WTC11 (cell line): ENCODE measurements around the gene SLC5A8. TPM values are rescaled to one million over a fixed set of nuclear protein-coding genes. Genes with fewer than 3 reads are reported as not detected.

Source experiments
- ATAC-seq: fragments of 200-7000 bp; cut with Tn5 transposase; 2 replicates; pipeline ENCODE4 v1.10.0; 2021; ENCODE audit warnings: mild to moderate bottlenecking, moderate library complexity
- CTCF ChIA-PET: fragments of 300-600 bp; sonication (Branson Sonifier 250); formaldehyde crosslinking; loops from one replicate; lab custom pipeline; 2021; ENCODE audit warnings: antibody characterized with exemption; lab: Charles Lee
- POLR2A ChIA-PET: fragments of 350-600 bp; sonication (Branson Sonifier 250); formaldehyde crosslinking; loops from one replicate; lab custom pipeline; 2021; ENCODE audit warnings: antibody characterized with exemption; lab: Charles Lee
- DNase-seq: peaks from one replicate; pipeline ENCODE4 v3.0.0; 2021; ENCODE audit warnings: low spot score
- H3K27ac Mint-ChIP-seq: 2 replicates; pipeline ENCODE4 v1.8.0; 2021; ENCODE audit warnings: mixed read lengths
- H3K27me3 Mint-ChIP-seq: 2 replicates; pipeline ENCODE4 v1.8.0; 2021; ENCODE audit warnings: low read depth, mild to moderate bottlenecking, moderate library complexity, mixed read lengths
- H3K36me3 Mint-ChIP-seq: 2 replicates; pipeline ENCODE4 v1.8.0; 2021; ENCODE audit warnings: mixed read lengths
- H3K4me1 Mint-ChIP-seq: 2 replicates; pipeline ENCODE4 v1.8.0; 2022; ENCODE audit warnings: mixed read lengths
- H3K4me3 Mint-ChIP-seq: 2 replicates; pipeline ENCODE4 v1.8.0; 2021; ENCODE audit warnings: mild to moderate bottlenecking, moderate library complexity, mixed read lengths
- H3K9me3 Mint-ChIP-seq: 2 replicates; pipeline ENCODE4 v1.8.0; 2021; ENCODE audit warnings: mixed read lengths
- ATF1 ChIP-seq: sonication (generic); formaldehyde crosslinking; IDR thresholded peaks from 2 replicates; pipeline ENCODE4 v1.8.1; 2023; ENCODE audit warnings: mild to moderate bottlenecking, moderate library complexity, missing genetic modification reagents
- CDX4 ChIP-seq: fragments of 250-450 bp; sonication (Bioruptor Pico); IDR thresholded peaks from 2 replicates; pipeline ENCODE4 v1.9.0; 2021; ENCODE audit warnings: moderate library complexity, mild to moderate bottlenecking, inconsistent platforms, borderline replicate concordance
- E2F5 ChIP-seq: sonication (generic); formaldehyde crosslinking; IDR thresholded peaks from 2 replicates; pipeline ENCODE4 v1.8.1; 2022; ENCODE audit warnings: mild to moderate bottlenecking, moderate library complexity, missing genetic modification reagents
- ELF4 ChIP-seq: sonication (generic); formaldehyde crosslinking; IDR thresholded peaks from 2 replicates; pipeline ENCODE4 v1.8.1; 2022; ENCODE audit warnings: low read depth, mild to moderate bottlenecking, moderate library complexity, missing genetic modification reagents
- ERG ChIP-seq: fragments of 250-450 bp; sonication (Bioruptor Pico); IDR thresholded peaks from 2 replicates; pipeline ENCODE4 v1.8.0; 2021; ENCODE audit warnings: mild to moderate bottlenecking
- FOXK1 ChIP-seq: sonication (generic); formaldehyde crosslinking; IDR thresholded peaks from 2 replicates; pipeline ENCODE4 v1.8.0; 2022; ENCODE audit warnings: mild to moderate bottlenecking, moderate library complexity, missing genetic modification reagents
- GABPB1 ChIP-seq: sonication (generic); formaldehyde crosslinking; IDR thresholded peaks from 2 replicates; pipeline ENCODE4 v1.8.1; 2023; ENCODE audit warnings: mild to moderate bottlenecking, missing genetic modification reagents
- HMGXB4 ChIP-seq: sonication (generic); formaldehyde crosslinking; IDR thresholded peaks from 2 replicates; pipeline ENCODE4 v1.8.1; 2023; ENCODE audit warnings: mild to moderate bottlenecking, moderate library complexity, missing genetic modification reagents
- JAZF1 ChIP-seq: fragments of 250-450 bp; sonication (Bioruptor Pico); IDR thresholded peaks from 2 replicates; pipeline ENCODE4 v1.9.0; 2021; ENCODE audit warnings: moderate library complexity, mild to moderate bottlenecking, inconsistent platforms
- MAX ChIP-seq: sonication (generic); formaldehyde crosslinking; IDR thresholded peaks from 2 replicates; pipeline ENCODE4 v1.8.0; 2022; ENCODE audit warnings: mild to moderate bottlenecking, missing genetic modification reagents
- MYBL2 ChIP-seq: sonication (generic); formaldehyde crosslinking; IDR thresholded peaks from 2 replicates; pipeline ENCODE4 v1.8.1; 2023; ENCODE audit warnings: mild to moderate bottlenecking, moderate library complexity, missing genetic modification reagents
- NR1H2 ChIP-seq: sonication (generic); formaldehyde crosslinking; IDR thresholded peaks from 2 replicates; pipeline ENCODE4 v1.9.0; 2021; ENCODE audit warnings: mild to moderate bottlenecking, moderate library complexity, missing genetic modification reagents
- SP1 ChIP-seq: sonication (generic); formaldehyde crosslinking; conservative IDR thresholded peaks from 2 replicates; pipeline ENCODE4 v1.8.1; 2022; ENCODE audit warnings: missing genetic modification reagents
- USF2 ChIP-seq: sonication (generic); formaldehyde crosslinking; IDR thresholded peaks from 2 replicates; pipeline ENCODE4 v1.8.1; 2023; ENCODE audit warnings: mild to moderate bottlenecking, missing genetic modification reagents, moderate library complexity
- ZBTB43 ChIP-seq: sonication (generic); formaldehyde crosslinking; IDR thresholded peaks from 2 replicates; pipeline ENCODE4 v1.8.1; 2023; ENCODE audit warnings: mild to moderate bottlenecking, missing genetic modification reagents
- ZNF121 ChIP-seq: sonication (generic); formaldehyde crosslinking; IDR thresholded peaks from 2 replicates; pipeline ENCODE4 v1.8.0; 2023; ENCODE audit warnings: missing genetic modification reagents
- ZNF232 ChIP-seq: sonication (generic); formaldehyde crosslinking; IDR thresholded peaks from 2 replicates; pipeline ENCODE4 v1.8.0; 2022; ENCODE audit warnings: mild to moderate bottlenecking, missing genetic modification reagents
- ZNF281 ChIP-seq: sonication (generic); formaldehyde crosslinking; IDR thresholded peaks from 2 replicates; pipeline ENCODE4 v1.8.0; 2023; ENCODE audit warnings: mild to moderate bottlenecking, missing genetic modification reagents
- ZNF317 ChIP-seq: sonication (generic); formaldehyde crosslinking; IDR thresholded peaks from 2 replicates; pipeline ENCODE4 v1.8.1; 2023; ENCODE audit warnings: low read depth, mild to moderate bottlenecking, moderate library complexity, missing genetic modification reagents, borderline replicate concordance
- ZNF423 ChIP-seq: fragments of 250-450 bp; sonication (Bioruptor Pico); IDR thresholded peaks from 2 replicates; pipeline ENCODE4 v2.1.2; 2022; ENCODE audit warnings: mild to moderate bottlenecking, moderate library complexity
- ZNF512 ChIP-seq: sonication (generic); formaldehyde crosslinking; IDR thresholded peaks from 2 replicates; pipeline ENCODE4 v1.8.1; 2022; ENCODE audit warnings: missing genetic modification reagents, borderline replicate concordance
- total RNA-seq: library from RNA; stranded (reverse); gene quantifications from 3 replicates; pipeline ENCODE4 v1.2.3, GENCODE V29; 2021

Gene SLC5A8
- total RNA-seq, 1 experiment from 2014 or later = not detected

GRCh38 chr12:101127521-101128219 lies 82.4 kb downstream of the SLC5A8 start (continued):
- TF ChIP-seq ZNF281 (CRISPR knock-in tag) = no peak
- TF ChIP-seq GABPB1 (CRISPR knock-in tag) = no peak

- H3K4me3 Mint-ChIP-seq = no peak overlapping the region
- no peaks in the 10 kb centered on the region for H3K27me3 Mint-ChIP-seq
- POLR2A ChIA-PET = no interaction called here
- no peak for DNase-seq
- H3K36me3 Mint-ChIP-seq = no peaks in the 10 kb centered on the region
- no peak for TF ChIP-seq ZNF121
- no peak for TF ChIP-seq FOXK1 (CRISPR knock-in tag)
- TF ChIP-seq ATF1 (CRISPR knock-in tag) = no peak
- TF ChIP-seq ELF4 = no peak
- TF ChIP-seq ZBTB43 (CRISPR knock-in tag) = no peak
- no peak for TF ChIP-seq ZNF317 (CRISPR knock-in tag)
- no peak for TF ChIP-seq JAZF1
- TF ChIP-seq NR1H2 (CRISPR knock-in tag) = no peak
- no peak for TF ChIP-seq ZNF512
- TF ChIP-seq ZNF423 = no peak
- TF ChIP-seq MAX (CRISPR knock-in tag) = no peak
- no peak for TF ChIP-seq SP1 (CRISPR knock-in tag)
- no peak for TF ChIP-seq ZNF232 (CRISPR knock-in tag)
- ATAC-seq = no peak
- CTCF ChIA-PET = no interaction called here
- H3K4me1 Mint-ChIP-seq = no peaks in the 10 kb centered on the region
- H3K27ac Mint-ChIP-seq = no peak overlapping the region
- peaks cover 12% of the 10 kb centered on the region for H3K9me3 Mint-ChIP-seq
These were observed 92.2 kb downstream of the SLC5A8 start for GRCh38 chr12:101117842-101118241.

GRCh38 chr12:101116911-101117310 lies 93.1 kb downstream of the SLC5A8 start:
- Mint-ChIP-seq H3K27ac (no peak overlapping the region), H3K4me3 (no peak overlapping the region), H3K27me3 (no peaks in the 10 kb centered on the region), H3K9me3 (peaks cover 12% of the 10 kb centered on the region), H3K36me3 (no peaks in the 10 kb centered on the region), H3K4me1 (no peaks in the 10 kb centered on the region)
- ChIA-PET CTCF (no interaction called here), POLR2A (interaction anchor here (0.6 kb wide), 1 partner anchor 713 kb away, joined by 3 read pairs; no protein-coding TSS in a partner anchor)
- DNase-seq = no peak
- no peak for ATAC-seq
- TF ChIP-seq MYBL2 (CRISPR knock-in tag) (no peak), E2F5 (CRISPR knock-in tag) (no peak), ERG (CRISPR knock-in tag) (no peak), HMGXB4 (no peak), USF2 (no peak), CDX4 (CRISPR knock-in tag) (no peak), JAZF1 (no peak)
